Mucosa of rectum (tissue), 2 donors: ENCODE measurements around the gene GPR87.

Source experiments
- H3K27ac ChIP-seq, 2 donors: one replicate each; pipeline ENCODE4 v1.7.0; 2013; ENCODE audit warnings: inconsistent platforms in 2 of 2, low read depth in 2 of 2, low read length in 2 of 2
- H3K27me3 ChIP-seq, 2 donors: one replicate each; pipeline ENCODE4 v1.7.0; 2013; ENCODE audit warnings: low read length in 2 of 2; ENCODE audit not compliant: control insufficient read depth in 2 of 2, insufficient read depth in 2 of 2
- H3K36me3 ChIP-seq, 2 donors: one replicate each; pipeline ENCODE4 v1.7.0; 2013; ENCODE audit warnings: low read length in 2 of 2; ENCODE audit not compliant: control insufficient read depth in 2 of 2, insufficient read depth in 2 of 2
- H3K4me1 ChIP-seq, 2 donors: one replicate each; pipeline ENCODE4 v1.7.0; 2013; ENCODE audit warnings: low read length in 2 of 2, mild to moderate bottlenecking in 1 of 2; ENCODE audit not compliant: control insufficient read depth in 2 of 2, insufficient read depth in 2 of 2
- H3K4me3 ChIP-seq, 2 donors: one replicate each; pipeline ENCODE4 v1.7.0; 2013; ENCODE audit warnings: low read length in 2 of 2
- H3K9ac ChIP-seq, 2 donors: one replicate each; pipeline ENCODE4 v1.7.0; 2013; ENCODE audit warnings: low read length in 2 of 2, low read depth in 1 of 2, mild to moderate bottlenecking in 1 of 2
- H3K9me3 ChIP-seq, 2 donors: one replicate each; pipeline ENCODE4 v1.7.0; 2013; ENCODE audit warnings: low read length in 2 of 2; ENCODE audit not compliant: control insufficient read depth in 2 of 2
- donor health status: healthy.
- donor health status: Normal muscosa, but diverticular disease.

GPR87 gene

GRCh38 chr3:151290673-151291072 lies 25.9 kb downstream of the GPR87 start:
- Histone ChIP-seq H3K27ac (no peak overlapping the region), H3K9me3 (no peaks in the 10 kb centered on the region), H3K4me1 (no peaks in the 10 kb centered on the region), H3K9ac (no peak overlapping the region), H3K4me3 (no peak overlapping the region), H3K36me3 (no peaks in the 10 kb centered on the region), H3K27me3 (no peaks in the 10 kb centered on the region)

- no peaks in the 10 kb centered on the region for H3K27me3 ChIP-seq
- no peaks in the 10 kb centered on the region for H3K36me3 ChIP-seq
- H3K27ac ChIP-seq = no peak overlapping the region
- no peaks in the 10 kb centered on the region for H3K4me1 ChIP-seq
- no peaks in the 10 kb centered on the region for H3K9me3 ChIP-seq
- no peak overlapping the region for H3K9ac ChIP-seq
- no peak overlapping the region for H3K4me3 ChIP-seq
Observed at GRCh38 chr3:151289445-151289844, 27.2 kb downstream of the GPR87 start.

- no peak overlapping the region for H3K27ac ChIP-seq
- H3K27me3 ChIP-seq = no peaks in the 10 kb centered on the region
- H3K36me3 ChIP-seq = no peaks in the 10 kb centered on the region
- no peak overlapping the region for H3K4me3 ChIP-seq
- H3K9ac ChIP-seq = no peak overlapping the region
- peaks cover 0 to 6% of the 10 kb centered on the region in 2 donors for H3K4me1 ChIP-seq
- H3K9me3 ChIP-seq = no peaks in the 10 kb centered on the region
Observed at GRCh38 chr3:151285940-151286339, 30.7 kb downstream of the GPR87 start.

GRCh38 chr3:151283907-151284461 lies 32.6 kb downstream of the GPR87 start:
- Histone ChIP-seq H3K9ac (peak overlapping the region in 1 of 2 donors; percentile 16), H3K27ac (peak overlapping the region in 1 of 2 donors; percentile 41), H3K27me3 (no peaks in the 10 kb centered on the region), H3K4me3 (no peak overlapping the region), H3K4me1 (peaks cover 0 to 6% of the 10 kb centered on the region in 2 donors), H3K9me3 (no peaks in the 10 kb centered on the region), H3K36me3 (no peaks in the 10 kb centered on the region)

GRCh38 chr3:151283387-151283786 lies 33.2 kb downstream of the GPR87 start:
- Histone ChIP-seq H3K4me3 (no peak overlapping the region), H3K9ac (no peak overlapping the region), H3K27ac (peak overlapping the region in 1 of 2 donors; percentile 41), H3K27me3 (no peaks in the 10 kb centered on the region), H3K4me1 (peaks cover 0 to 6% of the 10 kb centered on the region in 2 donors), H3K9me3 (no peaks in the 10 kb centered on the region), H3K36me3 (no peaks in the 10 kb centered on the region)

- Histone ChIP-seq H3K9ac (no peak overlapping the region), H3K9me3 (no peaks in the 10 kb centered on the region), H3K4me3 (no peak overlapping the region), H3K27me3 (no peaks in the 10 kb centered on the region), H3K4me1 (peaks cover 0 to 6% of the 10 kb centered on the region in 2 donors), H3K27ac (peak overlapping the region in 1 of 2 donors; percentile 41), H3K36me3 (no peaks in the 10 kb centered on the region)
Observed at GRCh38 chr3:151282921-151283320, 33.7 kb downstream of the GPR87 start.

- H3K27me3 ChIP-seq = no peaks in the 10 kb centered on the region
- H3K9ac ChIP-seq = no peak overlapping the region
- H3K4me1 ChIP-seq = peaks cover 0 to 6% of the 10 kb centered on the region in 2 donors
- no peak overlapping the region for H3K4me3 ChIP-seq
- H3K27ac ChIP-seq = peak overlapping the region in 1 of 2 donors; percentile 26
- no peaks in the 10 kb centered on the region for H3K9me3 ChIP-seq
- H3K36me3 ChIP-seq = no peaks in the 10 kb centered on the region
Observed at GRCh38 chr3:151281671-151282324, 34.8 kb downstream of the GPR87 start.

GRCh38 chr3:151278230-151278629 lies 38.4 kb downstream of the GPR87 start, which contains the start of gene P2RY14:
P2RY14 (minus strand) TSS chr3:151278542; CDS start chr3:151214316, 64,226 bp downstream.
- H3K4me1 ChIP-seq = no peaks in the 10 kb centered on the region
- H3K9ac ChIP-seq = peak within 1 kb of the TSS in 1 of 2 donors; percentile 18
- H3K9me3 ChIP-seq = no peaks in the 10 kb centered on the region
- peak within 1 kb of the TSS in 1 of 2 donors; percentile 56 for H3K4me3 ChIP-seq
- H3K27ac ChIP-seq = peak within 1 kb of the TSS; percentile 37 to 44
- H3K36me3 ChIP-seq = no peaks in the 10 kb centered on the region
- no peaks in the 10 kb centered on the region for H3K27me3 ChIP-seq

GRCh38 chr3:151276687-151277042 lies 40.0 kb downstream of the GPR87 start:
- Histone ChIP-seq H3K4me3 (peak overlapping the region; percentile 13 to 19), H3K27ac (peak overlapping the region in 1 of 2 donors; percentile 11), H3K27me3 (no peaks in the 10 kb centered on the region), H3K36me3 (no peaks in the 10 kb centered on the region), H3K4me1 (no peaks in the 10 kb centered on the region), H3K9me3 (no peaks in the 10 kb centered on the region), H3K9ac (peak overlapping the region in 1 of 2 donors; percentile 27)

- Histone ChIP-seq H3K36me3 (no peaks in the 10 kb centered on the region), H3K4me3 (peak overlapping the region; percentile 13 to 19), H3K27me3 (no peaks in the 10 kb centered on the region), H3K9ac (no peak overlapping the region), H3K27ac (no peak overlapping the region), H3K9me3 (no peaks in the 10 kb centered on the region), H3K4me1 (no peaks in the 10 kb centered on the region)
Observed at GRCh38 chr3:151276038-151276686, 40.5 kb downstream of the GPR87 start.
